Stomach smooth muscle (tissue), 2 donors: Measurements from ENCODE around the gene KIF6.

ENCODE experiments used
- H3K27ac ChIP-seq: one replicate; pipeline ENCODE4 v1.7.0; 2013; ENCODE audit warnings: mild to moderate bottlenecking, low read length, inconsistent platforms
- H3K27me3 ChIP-seq, 2 donors: one replicate each; pipeline ENCODE4 v1.7.0; 2013; ENCODE audit warnings: low read length in 2 of 2; ENCODE audit not compliant: insufficient read depth in 2 of 2, control insufficient read depth in 1 of 2
- H3K36me3 ChIP-seq, 2 donors: one replicate each; pipeline ENCODE4 v1.7.0; 2013; ENCODE audit warnings: low read length in 2 of 2; ENCODE audit not compliant: control insufficient read depth in 2 of 2, insufficient read depth in 2 of 2
- H3K4me1 ChIP-seq: one replicate; pipeline ENCODE4 v1.7.0; 2013; ENCODE audit warnings: low read length; ENCODE audit not compliant: control insufficient read depth, insufficient read depth
- H3K4me3 ChIP-seq, 2 donors: one replicate each; pipeline ENCODE4 v1.7.0; 2013; ENCODE audit warnings: low read length in 2 of 2
- H3K9ac ChIP-seq, 2 donors: one replicate each; pipeline ENCODE4 v1.7.0; 2013; ENCODE audit warnings: low read length in 2 of 2, mild to moderate bottlenecking in 1 of 2
- H3K9me3 ChIP-seq, 2 donors: one replicate each; pipeline ENCODE4 v1.7.0; 2013; ENCODE audit warnings: low read length in 2 of 2; ENCODE audit not compliant: control insufficient read depth in 2 of 2
- donor health status: healthy.
- donor health status: Pancreatic carcinoma.

Gene KIF6

DNA sequence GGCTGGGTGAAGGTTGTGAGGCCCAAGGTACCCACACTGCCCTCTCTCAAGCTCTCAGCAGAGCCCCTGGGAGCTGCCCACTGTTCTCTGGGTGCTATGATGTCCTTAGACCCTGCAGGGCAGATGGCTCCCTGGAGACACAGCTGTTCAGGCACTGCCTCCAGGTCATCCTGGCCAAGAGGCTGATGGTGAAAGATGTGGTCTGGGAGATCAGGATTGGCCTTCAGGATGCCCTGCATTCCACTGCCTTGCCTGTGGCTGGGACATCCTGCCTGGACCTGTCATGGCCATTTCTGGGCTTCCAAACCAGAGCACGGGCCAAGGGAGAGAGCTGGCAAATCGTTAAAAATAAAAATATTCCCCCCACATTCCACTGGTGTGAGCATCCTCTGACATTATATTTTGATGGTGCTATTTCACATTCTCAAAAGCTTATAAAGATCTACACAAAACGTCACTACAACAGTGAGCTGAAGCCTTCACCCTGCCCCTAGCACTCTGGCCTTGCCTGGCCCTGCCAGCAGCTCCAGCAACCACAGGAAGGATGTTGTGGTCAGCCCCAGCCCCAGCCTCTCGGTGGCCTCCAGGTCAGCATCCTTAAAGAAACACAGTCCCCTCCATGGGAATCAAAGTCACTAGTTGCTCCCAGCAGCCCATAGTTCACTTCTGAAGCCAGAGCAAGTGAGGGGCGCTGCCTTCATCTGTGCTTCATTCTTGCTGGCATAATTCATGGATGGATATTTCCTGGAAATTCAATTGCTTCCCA is 389.2 kb downstream of the KIF6 start:
- H3K27me3 ChIP-seq: peaks cover 0 to 8% of the 10 kb centered on the region in 2 donors
- peaks cover 12% of the 10 kb centered on the region for H3K4me1 ChIP-seq
- no peak overlapping the region for H3K4me3 ChIP-seq
- no peaks in the 10 kb centered on the region for H3K36me3 ChIP-seq
- H3K27ac ChIP-seq: no peak overlapping the region
- no peaks in the 10 kb centered on the region for H3K9me3 ChIP-seq
- no peak overlapping the region for H3K9ac ChIP-seq

GRCh38 chr6:39333644-39334438 is 391.4 kb downstream of the KIF6 start:
- Histone ChIP-seq H3K9ac (no peak overlapping the region), H3K27me3 (peaks cover under 1 to 9% of the 10 kb centered on the region in 2 donors), H3K27ac (no peak overlapping the region), H3K9me3 (no peaks in the 10 kb centered on the region), H3K4me3 (no peak overlapping the region), H3K4me1 (no peaks in the 10 kb centered on the region), H3K36me3 (no peaks in the 10 kb centered on the region)

DNA sequence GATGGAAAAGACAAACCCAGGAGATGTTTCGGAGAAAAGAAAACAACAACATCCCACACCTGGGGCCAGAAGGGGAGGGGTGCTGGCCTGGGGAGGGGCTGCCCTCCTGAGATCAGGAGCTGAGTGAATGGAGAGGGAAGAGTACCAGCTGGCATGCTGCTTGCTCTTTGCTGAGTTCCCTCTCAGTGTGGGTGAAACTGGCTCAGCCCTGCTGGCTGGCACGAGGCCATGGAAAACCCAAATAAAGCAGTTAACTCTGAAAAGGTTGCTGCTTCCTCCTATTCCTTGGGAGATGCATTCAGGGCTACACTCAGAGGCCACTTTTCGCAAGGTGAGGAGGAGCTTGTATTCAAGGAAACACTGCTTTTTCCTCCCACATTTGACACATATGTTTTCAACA is 394.7 kb downstream of the KIF6 start:
- Histone ChIP-seq H3K9me3 (no peaks in the 10 kb centered on the region), H3K36me3 (no peaks in the 10 kb centered on the region), H3K27ac (no peak overlapping the region), H3K27me3 (peaks cover 7 to 15% of the 10 kb centered on the region in 2 donors), H3K4me3 (no peak overlapping the region), H3K4me1 (no peaks in the 10 kb centered on the region), H3K9ac (no peak overlapping the region)

DNA sequence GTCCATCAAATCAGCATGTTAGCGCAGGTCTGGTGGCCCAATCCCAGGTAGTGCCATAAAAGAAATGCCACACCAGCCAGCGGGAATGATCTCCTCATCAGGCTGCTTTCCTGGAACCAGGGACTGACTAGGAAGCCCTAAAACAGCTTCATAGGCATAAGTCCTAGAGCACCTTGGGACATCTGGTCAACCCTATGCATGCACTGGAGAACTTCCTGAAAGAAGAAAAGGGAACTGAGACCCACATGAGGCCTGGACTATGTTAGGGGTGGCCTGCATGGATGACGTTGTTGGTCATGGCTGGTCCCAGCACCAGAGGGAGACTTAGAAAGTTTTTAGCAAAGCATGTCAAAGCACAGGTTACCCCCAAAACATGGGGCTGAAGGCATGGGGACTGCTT is 395.2 kb downstream of the KIF6 start:
- Histone ChIP-seq H3K4me3 (no peak overlapping the region), H3K27ac (no peak overlapping the region), H3K4me1 (no peaks in the 10 kb centered on the region), H3K9me3 (no peaks in the 10 kb centered on the region), H3K36me3 (no peaks in the 10 kb centered on the region), H3K27me3 (peaks cover 7 to 15% of the 10 kb centered on the region in 2 donors), H3K9ac (no peak overlapping the region)

DNA sequence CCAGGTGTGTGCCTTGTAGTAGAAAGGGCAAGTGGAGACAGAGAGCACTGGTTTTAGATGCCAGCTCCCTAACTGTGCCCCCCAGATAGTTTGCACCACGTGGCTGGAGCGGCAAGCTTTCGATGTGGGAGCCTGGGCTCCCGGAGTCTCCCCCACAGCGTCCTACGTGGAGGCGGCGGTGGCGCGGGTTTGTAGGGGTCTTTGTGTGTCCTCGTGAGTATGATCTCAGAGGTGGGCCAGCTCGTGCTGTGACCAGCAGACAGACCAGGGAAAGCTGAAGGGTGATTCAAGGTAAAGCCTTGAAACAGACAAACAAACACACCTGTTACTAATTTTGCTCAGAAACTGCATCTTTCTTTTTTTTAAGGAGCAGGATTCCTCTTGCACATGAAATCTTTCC is 397.1 kb downstream of the KIF6 start:
- Histone ChIP-seq H3K27me3 (peaks cover 7 to 14% of the 10 kb centered on the region in 2 donors), H3K36me3 (no peaks in the 10 kb centered on the region), H3K9me3 (no peaks in the 10 kb centered on the region), H3K4me3 (no peak overlapping the region), H3K4me1 (no peaks in the 10 kb centered on the region), H3K27ac (no peak overlapping the region), H3K9ac (no peak overlapping the region)

- H3K4me3 ChIP-seq: no peak overlapping the region
- H3K4me1 ChIP-seq: no peaks in the 10 kb centered on the region
- H3K9ac ChIP-seq: no peak overlapping the region
- H3K9me3 ChIP-seq: no peaks in the 10 kb centered on the region
- H3K27ac ChIP-seq: no peak overlapping the region
- H3K27me3 ChIP-seq: peaks cover 7 to 13% of the 10 kb centered on the region in 2 donors
- H3K36me3 ChIP-seq: no peaks in the 10 kb centered on the region
These were observed 397.7 kb downstream of the KIF6 start for GRCh38 chr6:39327507-39327906.

DNA sequence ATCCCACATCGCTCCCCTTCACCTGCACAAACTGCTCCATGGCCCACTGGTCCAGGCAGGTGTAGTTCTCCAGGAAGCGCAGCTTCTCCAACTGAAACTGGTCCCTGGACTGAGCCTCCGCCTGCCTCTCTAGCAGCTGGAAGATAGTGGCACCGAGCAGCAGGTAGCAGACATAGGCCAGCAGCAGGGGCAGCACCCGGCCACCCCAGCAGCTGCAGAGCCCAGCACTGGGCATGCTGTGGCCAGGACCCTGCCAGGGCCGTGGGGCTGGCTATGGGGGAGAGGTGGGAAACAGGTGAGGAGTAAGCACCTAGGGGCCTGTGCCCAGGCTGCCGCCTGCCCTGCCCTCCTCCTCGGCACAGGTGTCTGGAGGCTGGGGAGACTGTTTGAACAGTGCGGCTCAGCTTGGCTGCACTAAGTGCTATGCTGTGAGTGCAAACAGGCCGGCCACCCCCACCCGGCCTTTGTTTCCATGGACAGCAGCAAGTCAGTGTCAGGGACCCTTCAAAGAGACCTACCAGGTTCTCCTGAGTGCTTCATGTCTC is 402.8 kb downstream of the KIF6 start, which contains the start of gene KCNK16:
TSS of gene KCNK16 (minus strand) at position 397 of the 545 bp plus-strand sequence. CDS start at position 235, 162 bp downstream.
- Histone ChIP-seq H3K27me3 (peaks cover 3 to 5% of the 10 kb centered on the region in 2 donors), H3K4me3 (no peak within 1 kb of the TSS), H3K27ac (no peak within 1 kb of the TSS)

GRCh38 chr6:39321761-39322160 is 403.4 kb downstream of the KIF6 start:
- no peaks in the 10 kb centered on the region for H3K36me3 ChIP-seq
- H3K27ac ChIP-seq: no peak overlapping the region
- H3K4me1 ChIP-seq: peaks cover 6% of the 10 kb centered on the region
- H3K4me3 ChIP-seq: no peak overlapping the region
- H3K27me3 ChIP-seq: peaks cover 2 to 3% of the 10 kb centered on the region in 2 donors
- H3K9ac ChIP-seq: no peak overlapping the region
- peaks cover 0 to 5% of the 10 kb centered on the region in 2 donors for H3K9me3 ChIP-seq

More for the DNA sequence above, 402.8 kb downstream of the KIF6 start, which contains the start of gene KCNK16:
- Histone ChIP-seq H3K9me3 (peaks cover 0 to 5% of the 10 kb centered on the region in 2 donors), H3K36me3 (no peaks in the 10 kb centered on the region), H3K9ac (no peak within 1 kb of the TSS), H3K4me1 (peaks cover 6% of the 10 kb centered on the region)

- Histone ChIP-seq H3K9me3 (peaks cover 0 to 5% of the 10 kb centered on the region in 2 donors), H3K9ac (no peak overlapping the region), H3K4me3 (no peak overlapping the region), H3K27me3 (no peaks in the 10 kb centered on the region), H3K4me1 (peaks cover 6% of the 10 kb centered on the region), H3K36me3 (no peaks in the 10 kb centered on the region), H3K27ac (no peak overlapping the region)
These were observed 404.7 kb downstream of the KIF6 start for GRCh38 chr6:39320363-39320984.

- H3K4me3 ChIP-seq: no peak overlapping the region
These were observed 405.4 kb downstream of the KIF6 start for GRCh38 chr6:39319621-39320362.

More at GRCh38 chr6:39319621-39320362, 405.4 kb downstream of the KIF6 start:
- Histone ChIP-seq H3K9me3 (peaks cover 0 to 5% of the 10 kb centered on the region in 2 donors), H3K4me1 (peaks cover 6% of the 10 kb centered on the region), H3K27me3 (peaks cover under 1 to 4% of the 10 kb centered on the region in 2 donors), H3K27ac (no peak overlapping the region), H3K36me3 (no peaks in the 10 kb centered on the region), H3K9ac (no peak overlapping the region)
